ENCODE measurements around the gene SOD1.

GRCh38 chr21:31673321-31673912 lies 13.9 kb downstream of the SOD1 start:
- TF ChIP-seq CTCF (IDR thresholded peaks at IDR 0.05) (no peak), POLR2A (IDR thresholded peaks at IDR 0.05) (no peak), POLR2AphosphoS5 (IDR thresholded peaks at IDR 0.05; ENCODE audit: insufficient read depth in 1 of 2, low read depth in 1 of 2) (no peak)

All from vagina (tissue), 2 donors.